Sigmoid colon (tissue), 4 donors: Measurements from ENCODE around the gene MTRF1.

Experiments used
- POLR2AphosphoS5 ChIP-seq, 4 donors: sonication (generic); formaldehyde crosslinking; IDR thresholded peaks; one replicate each; pipeline ENCODE4 v1.6.1; 2017; ENCODE audit warnings: antibody characterized with exemption in 4 of 4
- TF ChIP-seq, protein P1 (sequence below), 4 experiments: fragments of 450-650 bp in 3 of 4; fragments of 200-600 bp in 1 of 4; IDR thresholded peaks; one replicate each; pipeline ENCODE4 v1.5.1; 2016 to 2019; ENCODE audit warnings: antibody characterized with exemption in 4 of 4, mild to moderate bottlenecking in 3 of 4, moderate library complexity in 2 of 4

DNA sequence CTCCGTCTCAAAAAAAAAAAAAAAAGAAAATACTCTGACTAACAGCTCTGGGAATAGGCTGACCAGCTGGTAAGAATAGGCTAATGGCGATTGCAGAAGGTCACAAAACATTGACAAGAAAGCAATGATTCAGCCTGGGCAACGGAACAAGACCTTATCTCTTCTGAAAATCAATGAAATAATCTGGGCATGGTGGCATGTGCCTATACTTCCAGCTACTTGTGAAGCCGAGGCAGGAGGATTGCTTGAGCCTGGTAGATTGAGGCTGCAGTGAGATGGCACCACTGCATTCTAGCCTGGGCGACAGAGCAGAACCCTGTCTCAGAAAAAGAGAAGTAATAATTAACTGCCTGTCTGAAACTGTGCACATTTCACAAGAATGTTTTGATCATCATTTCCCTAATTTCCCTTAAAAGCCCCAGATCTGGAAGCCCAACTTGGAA is 18.8 kb upstream of the MTRF1 start:
- TF ChIP-seq, protein P1, sequence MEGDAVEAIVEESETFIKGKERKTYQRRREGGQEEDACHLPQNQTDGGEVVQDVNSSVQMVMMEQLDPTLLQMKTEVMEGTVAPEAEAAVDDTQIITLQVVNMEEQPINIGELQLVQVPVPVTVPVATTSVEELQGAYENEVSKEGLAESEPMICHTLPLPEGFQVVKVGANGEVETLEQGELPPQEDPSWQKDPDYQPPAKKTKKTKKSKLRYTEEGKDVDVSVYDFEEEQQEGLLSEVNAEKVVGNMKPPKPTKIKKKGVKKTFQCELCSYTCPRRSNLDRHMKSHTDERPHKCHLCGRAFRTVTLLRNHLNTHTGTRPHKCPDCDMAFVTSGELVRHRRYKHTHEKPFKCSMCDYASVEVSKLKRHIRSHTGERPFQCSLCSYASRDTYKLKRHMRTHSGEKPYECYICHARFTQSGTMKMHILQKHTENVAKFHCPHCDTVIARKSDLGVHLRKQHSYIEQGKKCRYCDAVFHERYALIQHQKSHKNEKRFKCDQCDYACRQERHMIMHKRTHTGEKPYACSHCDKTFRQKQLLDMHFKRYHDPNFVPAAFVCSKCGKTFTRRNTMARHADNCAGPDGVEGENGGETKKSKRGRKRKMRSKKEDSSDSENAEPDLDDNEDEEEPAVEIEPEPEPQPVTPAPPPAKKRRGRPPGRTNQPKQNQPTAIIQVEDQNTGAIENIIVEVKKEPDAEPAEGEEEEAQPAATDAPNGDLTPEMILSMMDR (IDR thresholded peaks at IDR 0.05), result no peak
- no peak for TF ChIP-seq POLR2AphosphoS5 (IDR thresholded peaks at IDR 0.05)
